Measurements from ENCODE around the gene USP25. TPM values are rescaled to one million over a fixed set of nuclear protein-coding genes. Genes with fewer than 3 reads are reported as not detected.

Gene USP25
- total RNA-seq, 4 donors from 2014 or later: 33.5 to 85.8 (median 53.2) TPM

- Histone ChIP-seq H3K27me3 (no peaks in the 10 kb centered on the region), H3K27ac (peak overlapping the region in 3 of 4 donors; percentile 34 to 54 (median 53)), H3K4me1 (peaks cover 0 to 18% (median 0%) of the 10 kb centered on the region in 4 donors), H3K9me3 (no peaks in the 10 kb centered on the region), H3K36me3 (peaks cover 0 to 8% (median 0%) of the 10 kb centered on the region in 3 donors), H3K4me3 (no peak overlapping the region)
- TF ChIP-seq CTCF (IDR thresholded peaks at IDR 0.05) (no peak), POLR2A (IDR thresholded peaks at IDR 0.05) (no peak)
- peak in 2 of 3 donors; percentile 76 to 89 for DNase-seq
Measured at GRCh38 chr21:15761507-15762100, 31.8 kb downstream of the USP25 start.

GRCh38 chr21:15763359-15763758 lies 33.6 kb downstream of the USP25 start:
- no peak overlapping the region for H3K27ac ChIP-seq
- H3K9me3 ChIP-seq: no peaks in the 10 kb centered on the region
- no peak overlapping the region for H3K4me3 ChIP-seq
- TF ChIP-seq CTCF (IDR thresholded peaks at IDR 0.05): no peak
- TF ChIP-seq POLR2A (IDR thresholded peaks at IDR 0.05): no peak
- peaks cover 0 to 8% (median 0%) of the 10 kb centered on the region in 3 donors for H3K36me3 ChIP-seq
- no peaks in the 10 kb centered on the region for H3K27me3 ChIP-seq
- DNase-seq: no peak
- peaks cover 0 to 21% (median 1%) of the 10 kb centered on the region in 4 donors for H3K4me1 ChIP-seq

- H3K27ac ChIP-seq: no peak overlapping the region
- no peaks in the 10 kb centered on the region for H3K27me3 ChIP-seq
- no peak overlapping the region for H3K4me3 ChIP-seq
- peaks cover 0 to 14% (median 1%) of the 10 kb centered on the region in 4 donors for H3K4me1 ChIP-seq
- no peak for TF ChIP-seq POLR2A (IDR thresholded peaks at IDR 0.05)
- TF ChIP-seq CTCF (IDR thresholded peaks at IDR 0.05): no peak
- peaks cover 0 to 8% (median 0%) of the 10 kb centered on the region in 3 donors for H3K36me3 ChIP-seq
- H3K9me3 ChIP-seq: no peaks in the 10 kb centered on the region
- DNase-seq: no peak
Measured at GRCh38 chr21:15764878-15765277, 35.1 kb downstream of the USP25 start.

DNA sequence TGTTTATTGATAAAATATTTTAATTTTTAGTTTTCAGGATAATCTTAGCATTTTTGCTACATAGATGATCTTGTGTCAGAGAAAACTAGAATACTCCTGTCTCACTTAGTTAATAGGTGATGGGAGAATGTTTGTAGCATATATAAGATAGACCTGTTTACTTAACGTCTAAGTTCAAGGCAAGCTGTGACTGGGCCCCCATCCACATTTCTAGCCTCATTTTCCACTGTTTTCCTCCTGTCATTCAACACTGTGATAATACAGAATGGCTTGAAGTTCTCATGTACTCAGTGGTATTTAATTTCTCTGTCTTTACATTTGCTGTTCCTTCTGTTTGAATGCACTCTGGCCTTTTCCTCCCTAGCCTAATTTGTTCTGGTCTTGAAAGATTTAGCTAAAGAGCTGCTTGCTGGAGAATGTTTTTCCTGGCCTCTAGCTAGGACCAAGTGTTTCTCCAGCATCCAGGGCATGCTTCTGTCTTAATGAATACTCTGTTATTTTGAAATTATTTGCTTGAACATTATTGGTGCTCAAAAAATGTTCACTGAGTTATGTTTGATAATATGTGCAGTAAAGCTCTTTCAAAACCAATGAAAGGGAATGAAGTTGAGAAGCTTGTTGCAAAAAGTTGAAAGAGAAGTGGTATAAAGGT lies 37.3 kb downstream of the USP25 start:
- Histone ChIP-seq H3K27ac (no peak overlapping the region), H3K9me3 (no peaks in the 10 kb centered on the region), H3K4me3 (no peak overlapping the region), H3K27me3 (no peaks in the 10 kb centered on the region), H3K4me1 (peaks cover 0 to 15% (median 1%) of the 10 kb centered on the region in 4 donors), H3K36me3 (peaks cover 0 to 8% (median 0%) of the 10 kb centered on the region in 3 donors)
- TF ChIP-seq POLR2A (IDR thresholded peaks at IDR 0.05): no peak
- TF ChIP-seq CTCF (IDR thresholded peaks at IDR 0.05): no peak
- DNase-seq: no peak

GRCh38 chr21:15768045-15768601 lies 38.3 kb downstream of the USP25 start:
- TF ChIP-seq POLR2A (IDR thresholded peaks at IDR 0.05) (no peak), CTCF (IDR thresholded peaks at IDR 0.05) (no peak)
- no peaks in the 10 kb centered on the region for H3K27me3 ChIP-seq
- H3K36me3 ChIP-seq: peaks cover 0 to 8% (median 0%) of the 10 kb centered on the region in 3 donors
- no peaks in the 10 kb centered on the region for H3K9me3 ChIP-seq
- peaks cover 0 to 10% (median 1%) of the 10 kb centered on the region in 4 donors for H3K4me1 ChIP-seq
- no peak for DNase-seq
- H3K27ac ChIP-seq: no peak overlapping the region
- no peak overlapping the region for H3K4me3 ChIP-seq
